Measurements from ENCODE around the gene TBL1X. TPM values are rescaled to one million over a fixed set of nuclear protein-coding genes. Genes with fewer than 3 reads are reported as not detected.

The TBL1X gene
- total RNA-seq, 2 experiments from 2014 or later = 20.0 to 23.0 TPM

DNA sequence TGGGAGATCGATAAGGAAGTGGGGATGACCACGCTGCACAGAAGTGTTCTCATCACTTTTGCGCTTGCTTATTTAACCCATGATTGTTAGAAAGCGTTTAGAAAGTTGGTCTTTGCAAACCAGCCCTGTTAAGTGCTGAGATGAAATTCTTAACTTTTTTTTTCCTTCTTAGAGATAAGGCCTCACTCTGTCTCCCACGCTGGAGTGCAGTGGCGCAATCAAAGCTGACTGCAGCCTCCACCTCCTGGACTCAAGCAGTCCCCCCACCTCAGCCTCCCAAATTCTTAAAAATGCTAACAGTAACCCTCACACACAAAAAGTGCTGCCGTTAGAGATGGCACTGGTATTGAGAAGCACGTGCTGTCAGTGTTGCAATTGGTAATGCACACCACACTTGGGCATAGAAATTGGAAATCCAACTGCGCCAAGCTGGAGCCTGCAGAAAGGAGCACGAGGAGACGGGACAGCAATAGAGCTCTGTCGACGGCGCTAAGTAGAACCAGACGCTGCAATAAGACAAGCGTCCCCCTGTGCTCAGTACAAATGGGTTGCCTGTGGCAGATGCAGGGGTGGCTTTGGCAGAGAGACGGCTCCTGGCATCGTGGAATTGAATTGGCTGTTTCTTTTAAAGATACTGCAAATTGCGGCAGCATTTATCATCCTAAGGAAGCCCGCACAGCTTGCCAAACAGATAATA, 113.4 kb downstream of the TBL1X start:
- ATAC-seq = no peak
- Mint-ChIP-seq H3K4me3 (no peak overlapping the region), H3K36me3 (ENCODE audit: low read depth) (no peaks in the 10 kb centered on the region), H3K27me3 (ENCODE audit: low read depth) (no peaks in the 10 kb centered on the region), H3K27ac (no peak overlapping the region), H3K4me1 (ENCODE audit: low read depth) (peaks cover 18% of the 10 kb centered on the region), H3K9me3 (ENCODE audit: insufficient read depth) (no peaks in the 10 kb centered on the region)
- POLR2A ChIA-PET = no interaction called here
- CTCF ChIA-PET = no interaction called here
- DNase-seq = no peak

DNA sequence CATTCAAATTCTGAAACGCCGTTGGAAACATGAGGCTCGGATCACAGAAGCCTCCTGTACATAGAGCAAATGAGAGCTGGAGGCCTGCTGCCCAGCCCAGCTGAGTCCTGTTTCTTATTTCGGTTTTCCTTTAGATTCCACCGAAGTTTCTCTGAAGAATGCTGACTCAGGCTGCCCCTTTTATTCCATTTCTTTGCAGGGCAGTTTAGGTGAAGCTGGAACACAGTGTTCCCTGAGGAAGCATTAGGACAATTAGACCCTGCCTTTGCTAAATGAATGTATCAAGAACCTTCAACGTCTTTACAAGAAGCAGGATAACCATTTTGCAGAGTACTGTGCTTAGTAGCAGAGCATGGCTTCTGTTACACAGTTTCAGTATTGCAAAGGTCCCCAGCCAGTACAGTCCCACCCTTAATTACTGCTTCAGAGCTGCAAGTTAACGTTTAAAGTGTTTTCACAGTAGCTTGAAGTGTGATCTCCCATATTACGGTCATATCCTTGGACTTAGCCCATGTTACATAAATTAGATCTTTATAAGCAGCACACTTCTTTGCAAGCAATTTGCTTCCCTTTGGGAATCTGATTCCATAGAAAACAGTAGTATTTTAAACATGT, 117.0 kb downstream of the TBL1X start:
- Mint-ChIP-seq H3K4me1 (ENCODE audit: low read depth) (peaks cover 12% of the 10 kb centered on the region), H3K36me3 (ENCODE audit: low read depth) (peaks cover 3% of the 10 kb centered on the region), H3K27ac (no peak overlapping the region), H3K4me3 (no peak overlapping the region), H3K27me3 (ENCODE audit: low read depth) (no peaks in the 10 kb centered on the region), H3K9me3 (ENCODE audit: insufficient read depth) (no peaks in the 10 kb centered on the region)
- POLR2A ChIA-PET = no interaction called here
- DNase-seq (no peak), ATAC-seq (no peak)
- CTCF ChIA-PET = no interaction called here

DNA sequence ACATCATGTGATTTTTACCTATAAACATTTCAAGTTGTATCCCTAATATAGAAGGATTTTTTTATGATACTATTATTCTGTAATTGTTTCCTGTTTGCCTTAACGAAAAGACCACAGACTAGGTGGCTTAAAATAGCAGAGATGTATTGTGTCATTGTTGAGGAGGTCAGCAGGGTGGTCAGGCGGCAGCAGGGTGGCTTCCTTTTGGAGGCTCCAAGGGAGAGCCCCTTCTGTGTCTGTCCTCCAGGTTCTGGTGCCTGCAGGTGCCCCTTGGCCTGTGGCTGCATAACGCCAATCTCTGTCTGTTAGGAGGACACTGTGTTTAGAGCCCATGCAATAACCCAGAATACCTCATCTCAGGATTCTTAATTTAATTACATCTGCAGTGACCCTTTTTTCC, 118.1 kb downstream of the TBL1X start:
- H3K27me3 Mint-ChIP-seq (ENCODE audit: low read depth) = no peaks in the 10 kb centered on the region
- no peak for DNase-seq
- no peak overlapping the region for H3K27ac Mint-ChIP-seq
- no peak overlapping the region for H3K4me3 Mint-ChIP-seq
- H3K4me1 Mint-ChIP-seq (ENCODE audit: low read depth) = peaks cover 10% of the 10 kb centered on the region
- peaks cover 3% of the 10 kb centered on the region for H3K36me3 Mint-ChIP-seq (ENCODE audit: low read depth)
- no peak for ATAC-seq
- no peaks in the 10 kb centered on the region for H3K9me3 Mint-ChIP-seq (ENCODE audit: insufficient read depth)
- ChIA-PET CTCF (no interaction called here), POLR2A (no interaction called here)

DNA sequence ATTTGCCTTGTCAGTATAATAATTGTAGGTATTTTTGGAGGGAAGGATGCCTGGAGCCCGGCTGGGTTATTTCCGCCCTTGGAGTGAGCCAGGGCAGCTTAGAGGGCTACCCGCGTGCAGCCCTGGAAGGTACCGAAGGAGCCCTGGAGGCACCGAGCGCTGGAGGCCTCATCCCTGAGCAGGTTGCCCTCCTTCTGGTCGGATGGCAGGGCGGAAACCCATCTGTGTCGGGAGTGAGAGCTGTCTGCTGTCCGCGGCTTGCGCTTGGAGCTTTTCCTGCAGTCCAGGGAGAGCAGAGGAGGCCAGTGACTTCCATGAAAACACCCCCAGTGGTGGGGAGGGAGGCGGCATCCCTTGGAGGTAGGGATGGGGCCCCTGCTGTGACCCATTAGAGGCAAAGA, 122.1 kb downstream of the TBL1X start:
- ChIA-PET CTCF (no interaction called here), POLR2A (no interaction called here)
- DNase-seq (no peak), ATAC-seq (no peak)
- H3K4me1 Mint-ChIP-seq (ENCODE audit: low read depth) = peaks cover 6% of the 10 kb centered on the region
- no peaks in the 10 kb centered on the region for H3K9me3 Mint-ChIP-seq (ENCODE audit: insufficient read depth)
- no peak overlapping the region for H3K4me3 Mint-ChIP-seq
- H3K27ac Mint-ChIP-seq = no peak overlapping the region
- H3K27me3 Mint-ChIP-seq (ENCODE audit: low read depth) = no peaks in the 10 kb centered on the region
- H3K36me3 Mint-ChIP-seq (ENCODE audit: low read depth) = peaks cover 5% of the 10 kb centered on the region

DNA sequence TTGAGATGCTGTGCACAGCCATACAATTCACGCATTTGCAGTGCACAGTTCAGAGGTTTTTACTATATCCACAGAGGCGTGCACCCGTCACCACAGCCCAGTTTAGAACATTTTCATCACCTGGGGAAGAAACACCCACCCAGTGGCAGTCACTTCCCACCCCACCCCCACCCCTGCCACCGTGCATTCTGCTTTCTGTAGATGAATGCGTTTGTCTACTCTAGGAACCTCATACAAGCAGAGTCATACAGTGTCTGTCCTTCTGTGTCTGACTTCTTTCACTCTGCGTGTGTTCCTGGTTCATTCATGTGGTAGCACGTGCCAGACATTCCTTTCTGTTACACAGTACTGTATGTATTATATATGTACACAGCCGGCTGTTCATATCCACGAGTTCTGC, 122.8 kb downstream of the TBL1X start:
- Mint-ChIP-seq H3K27ac (no peak overlapping the region), H3K4me1 (ENCODE audit: low read depth) (peaks cover 6% of the 10 kb centered on the region), H3K36me3 (ENCODE audit: low read depth) (peaks cover 7% of the 10 kb centered on the region), H3K27me3 (ENCODE audit: low read depth) (no peaks in the 10 kb centered on the region), H3K9me3 (ENCODE audit: insufficient read depth) (peaks cover 3% of the 10 kb centered on the region), H3K4me3 (no peak overlapping the region)
- POLR2A ChIA-PET = no interaction called here
- CTCF ChIA-PET = no interaction called here
- no peak for ATAC-seq
- no peak for DNase-seq

DNA sequence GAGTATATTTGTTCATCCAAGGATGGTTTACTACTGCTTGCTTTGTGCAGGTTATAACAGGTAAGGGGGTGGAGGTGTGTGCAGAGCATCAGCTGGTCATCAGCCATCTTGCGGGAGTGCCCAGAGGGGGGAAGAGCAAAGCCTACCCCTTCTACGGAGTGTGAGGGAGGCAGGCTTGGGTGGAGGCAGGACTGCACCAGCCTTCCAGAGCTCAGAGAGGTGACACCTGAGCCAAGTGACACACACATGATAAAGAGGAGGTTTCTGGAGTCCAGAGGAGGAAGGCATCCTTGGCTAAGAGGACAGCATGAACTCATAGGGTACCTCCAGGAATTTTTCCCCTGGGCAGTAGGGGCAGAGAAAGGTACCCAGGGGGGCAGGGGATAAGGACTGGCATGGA, 126.6 kb downstream of the TBL1X start:
- DNase-seq (no peak), ATAC-seq (no peak)
- Mint-ChIP-seq H3K4me3 (no peak overlapping the region), H3K27ac (no peak overlapping the region), H3K4me1 (ENCODE audit: low read depth) (peaks cover 4% of the 10 kb centered on the region), H3K36me3 (ENCODE audit: low read depth) (peaks cover 4% of the 10 kb centered on the region), H3K9me3 (ENCODE audit: insufficient read depth) (peaks cover 4% of the 10 kb centered on the region), H3K27me3 (ENCODE audit: low read depth) (no peaks in the 10 kb centered on the region)
- ChIA-PET CTCF (no interaction called here), POLR2A (no interaction called here)

DNA sequence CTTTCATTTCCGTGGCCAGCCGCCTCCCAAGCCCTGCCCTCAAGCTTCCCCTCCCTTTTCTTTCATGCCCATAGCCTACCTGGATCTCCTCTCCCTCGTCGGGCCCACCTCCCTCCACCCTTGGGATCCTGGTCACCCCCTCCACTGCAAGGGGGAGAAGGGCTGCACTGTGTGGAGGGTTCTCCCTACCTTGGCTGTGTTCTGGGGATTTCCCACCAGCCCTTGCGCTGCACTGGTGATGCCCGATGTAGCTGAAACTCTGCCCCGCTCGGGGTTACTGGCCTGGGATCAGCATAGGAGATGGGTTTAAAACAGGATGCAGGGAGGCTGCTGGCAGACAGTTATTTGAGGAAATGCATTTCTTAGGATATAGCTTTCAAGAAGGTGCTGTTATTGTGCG, 128.9 kb downstream of the TBL1X start:
- H3K36me3 Mint-ChIP-seq (ENCODE audit: low read depth) = peaks cover 4% of the 10 kb centered on the region
- H3K9me3 Mint-ChIP-seq (ENCODE audit: insufficient read depth) = peaks cover 4% of the 10 kb centered on the region
- no peak overlapping the region for H3K4me3 Mint-ChIP-seq
- DNase-seq = no peak
- H3K4me1 Mint-ChIP-seq (ENCODE audit: low read depth) = no peaks in the 10 kb centered on the region
- no peak overlapping the region for H3K27ac Mint-ChIP-seq
- ChIA-PET POLR2A (no interaction called here), CTCF (no interaction called here)
- no peaks in the 10 kb centered on the region for H3K27me3 Mint-ChIP-seq (ENCODE audit: low read depth)
- ATAC-seq = no peak

DNA sequence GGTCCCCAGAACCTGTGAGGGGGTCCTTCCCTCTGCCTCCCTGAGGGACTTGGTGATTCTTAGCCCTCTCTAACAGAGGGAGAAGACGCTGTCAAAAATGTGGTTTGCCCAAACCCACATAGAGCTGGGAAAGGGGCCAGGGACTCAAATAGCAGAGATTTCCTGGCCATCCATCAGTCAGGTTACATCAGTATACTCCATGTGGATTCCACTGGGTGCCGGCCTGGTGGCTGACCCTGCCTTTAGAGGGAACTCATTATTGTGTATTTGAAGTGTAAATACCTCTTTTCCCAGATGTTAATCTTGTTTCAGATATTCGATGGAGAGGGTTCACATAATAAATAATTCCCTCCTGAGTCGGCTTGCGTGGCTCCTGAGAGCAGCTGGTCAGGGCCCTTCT, 130.3 kb downstream of the TBL1X start:
- Mint-ChIP-seq H3K36me3 (ENCODE audit: low read depth) (peaks cover 4% of the 10 kb centered on the region), H3K4me3 (no peak overlapping the region), H3K27me3 (ENCODE audit: low read depth) (no peaks in the 10 kb centered on the region), H3K9me3 (ENCODE audit: insufficient read depth) (peaks cover 4% of the 10 kb centered on the region), H3K4me1 (ENCODE audit: low read depth) (no peaks in the 10 kb centered on the region), H3K27ac (no peak overlapping the region)
- POLR2A ChIA-PET = no interaction called here
- ATAC-seq (no peak), DNase-seq (no peak)
- CTCF ChIA-PET = no interaction called here

DNA sequence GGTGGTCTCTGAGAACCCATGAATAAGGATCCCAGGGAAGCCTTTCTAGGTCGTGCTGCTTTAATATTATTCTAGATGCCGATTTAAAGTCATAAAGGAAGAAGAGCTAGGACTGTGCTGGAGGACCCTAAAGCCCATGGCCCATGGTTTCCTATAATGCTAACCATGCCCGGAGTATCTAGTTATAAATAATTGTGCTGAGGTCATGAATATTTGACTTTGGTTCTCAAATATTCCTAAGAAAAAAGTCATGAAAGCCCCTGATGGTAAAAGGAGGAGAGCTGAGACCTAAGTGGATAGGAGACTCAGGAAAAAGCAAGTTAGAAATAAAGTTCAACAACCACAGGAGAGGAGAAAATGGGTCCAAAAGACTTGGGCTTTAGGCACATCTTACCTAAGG, 132.0 kb downstream of the TBL1X start:
- Mint-ChIP-seq H3K27me3 (ENCODE audit: low read depth) (no peaks in the 10 kb centered on the region), H3K4me3 (no peak overlapping the region), H3K9me3 (ENCODE audit: insufficient read depth) (peaks cover 4% of the 10 kb centered on the region), H3K4me1 (ENCODE audit: low read depth) (no peaks in the 10 kb centered on the region), H3K36me3 (ENCODE audit: low read depth) (peaks cover 2% of the 10 kb centered on the region), H3K27ac (no peak overlapping the region)
- CTCF ChIA-PET = no interaction called here
- no peak for DNase-seq
- POLR2A ChIA-PET = no interaction called here
- no peak for ATAC-seq

DNA sequence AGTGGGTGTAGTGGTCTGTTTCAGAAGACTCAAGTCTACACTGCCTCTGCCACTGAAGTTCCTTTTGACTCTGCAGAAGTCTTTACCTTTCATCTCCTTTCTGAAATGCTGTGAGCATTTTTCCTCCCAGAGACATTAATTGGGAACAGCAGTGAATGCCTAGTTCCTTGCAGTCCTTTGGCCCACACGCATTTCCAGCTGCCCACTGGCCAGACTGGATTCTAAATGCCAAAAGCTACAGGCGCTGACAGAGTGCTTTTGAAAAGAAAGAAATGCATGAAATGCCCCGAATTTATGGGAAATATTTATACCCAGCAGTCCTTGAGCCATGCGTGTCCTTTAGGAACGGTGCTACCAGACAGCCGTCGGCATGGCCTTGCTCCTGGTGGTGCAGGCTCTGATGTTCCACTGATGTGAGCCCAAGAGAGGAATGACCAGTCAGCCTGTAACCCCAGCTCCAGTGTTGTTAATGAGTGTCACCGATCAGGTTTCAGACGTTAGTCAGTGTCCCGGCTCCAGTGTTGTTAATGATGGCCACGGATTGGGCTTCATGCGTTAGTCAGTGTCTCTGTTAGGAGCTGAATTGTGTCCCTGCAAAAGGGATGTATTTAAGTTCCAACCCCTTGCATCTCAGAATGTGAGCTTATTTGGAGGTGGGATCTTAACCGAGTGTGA, 132.6 kb downstream of the TBL1X start:
- no peaks in the 10 kb centered on the region for H3K27me3 Mint-ChIP-seq (ENCODE audit: low read depth)
- peaks cover 3% of the 10 kb centered on the region for H3K9me3 Mint-ChIP-seq (ENCODE audit: insufficient read depth)
- ATAC-seq (no peak), DNase-seq (no peak)
- no peak overlapping the region for H3K27ac Mint-ChIP-seq
- CTCF ChIA-PET = no interaction called here
- POLR2A ChIA-PET = no interaction called here
- H3K36me3 Mint-ChIP-seq (ENCODE audit: low read depth) = peaks cover 1% of the 10 kb centered on the region
- H3K4me3 Mint-ChIP-seq = no peak overlapping the region
- no peaks in the 10 kb centered on the region for H3K4me1 Mint-ChIP-seq (ENCODE audit: low read depth)

DNA sequence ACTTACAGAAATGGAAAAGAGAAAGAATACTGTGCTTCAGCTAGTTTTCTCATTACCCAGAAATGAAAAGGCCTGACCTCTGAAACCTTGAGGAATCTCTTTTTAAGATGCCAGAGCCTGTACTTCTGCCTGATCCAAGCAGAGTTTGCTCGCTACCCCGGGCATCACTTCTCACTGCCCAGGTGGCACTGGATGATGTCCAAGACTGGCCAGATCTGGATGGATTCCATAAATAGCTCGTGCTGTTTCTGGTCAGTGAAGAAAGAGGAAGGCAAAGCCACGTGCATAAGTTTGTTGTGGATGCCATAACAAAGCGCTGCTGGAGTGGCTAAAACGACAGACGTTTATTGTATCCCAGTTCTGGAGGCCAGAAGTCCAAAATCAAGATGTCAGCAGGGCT, 133.5 kb downstream of the TBL1X start:
- ATAC-seq (no peak), DNase-seq (no peak)
- Mint-ChIP-seq H3K9me3 (ENCODE audit: insufficient read depth) (no peaks in the 10 kb centered on the region), H3K36me3 (ENCODE audit: low read depth) (no peaks in the 10 kb centered on the region), H3K4me3 (no peak overlapping the region), H3K27ac (no peak overlapping the region), H3K4me1 (ENCODE audit: low read depth) (no peaks in the 10 kb centered on the region), H3K27me3 (ENCODE audit: low read depth) (no peaks in the 10 kb centered on the region)
- ChIA-PET POLR2A (no interaction called here), CTCF (no interaction called here)

DNA sequence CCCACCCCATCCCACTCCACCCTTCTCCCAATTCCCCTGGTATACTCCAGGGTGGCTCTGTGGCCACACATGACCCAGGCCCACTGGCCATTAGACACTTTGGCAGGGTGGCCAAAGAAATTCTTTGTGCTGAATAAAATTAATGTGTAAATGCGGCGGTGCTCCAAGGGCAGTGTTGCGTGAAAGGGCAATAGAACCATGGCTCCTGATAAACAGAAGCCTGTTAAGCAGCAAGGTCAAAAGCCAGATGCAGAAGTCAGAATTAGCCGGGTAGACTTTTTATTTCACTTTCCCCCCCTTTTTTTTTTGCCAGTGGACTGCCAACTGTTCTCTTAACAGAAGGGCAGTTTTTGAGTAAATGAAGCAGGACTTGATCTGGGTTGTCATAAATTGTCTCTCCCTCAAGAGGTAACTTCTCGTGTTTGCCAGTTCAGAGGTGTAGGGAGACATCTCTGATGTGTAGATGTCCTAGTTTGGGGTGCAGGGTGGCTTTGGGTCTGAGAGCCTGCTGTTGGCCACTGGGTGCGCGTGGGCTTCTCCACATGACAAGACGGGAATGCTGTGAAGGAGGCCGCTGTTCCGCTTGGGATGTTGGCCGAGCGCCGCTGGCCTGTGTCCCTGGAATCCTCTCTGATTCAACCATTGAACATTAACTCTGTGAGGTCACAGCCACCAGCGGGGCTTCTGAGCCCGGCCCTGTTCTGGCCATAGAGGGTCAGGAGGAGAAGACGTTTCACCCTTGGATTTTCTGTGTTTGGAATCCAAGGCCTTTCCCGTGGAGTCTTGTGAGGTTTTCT, 139.5 kb downstream of the TBL1X start:
- DNase-seq = no peak
- POLR2A ChIA-PET = no interaction called here
- H3K36me3 Mint-ChIP-seq (ENCODE audit: low read depth) = peaks cover 4% of the 10 kb centered on the region
- H3K27me3 Mint-ChIP-seq (ENCODE audit: low read depth) = no peaks in the 10 kb centered on the region
- CTCF ChIA-PET = no interaction called here
- no peak for ATAC-seq
- H3K27ac Mint-ChIP-seq = no peak overlapping the region
- no peaks in the 10 kb centered on the region for H3K4me1 Mint-ChIP-seq (ENCODE audit: low read depth)
- no peaks in the 10 kb centered on the region for H3K9me3 Mint-ChIP-seq (ENCODE audit: insufficient read depth)
- no peak overlapping the region for H3K4me3 Mint-ChIP-seq
